Upper lobe of left lung (tissue), 4 donors: ENCODE results near the gene KLF3.

Experiments used
- CTCF ChIP-seq, 6 experiments: fragments of 450-650 bp in 4 of 6; fragments of 200-600 bp in 2 of 6; sonication (generic) in 2 of 6; IDR thresholded peaks; one replicate each; pipeline ENCODE4 v1.5.1; 2016 to 2019; ENCODE audit warnings: antibody characterized with exemption in 6 of 6
- EP300 ChIP-seq, 4 donors: sonication (generic); formaldehyde crosslinking; IDR thresholded peaks; one replicate each; pipeline ENCODE4 v1.5.1; 2017; ENCODE audit warnings: antibody characterized with exemption in 4 of 4, control low read depth in 2 of 4
- POLR2A ChIP-seq, 4 donors: fragments of 450-650 bp; IDR thresholded peaks; one replicate each; pipeline ENCODE4 v1.5.1; 2016 to 2017; ENCODE audit warnings: antibody characterized with exemption in 4 of 4, mild to moderate bottlenecking in 2 of 4
- POLR2AphosphoS5 ChIP-seq, 2 donors: sonication (generic); formaldehyde crosslinking; IDR thresholded peaks; one replicate each; pipeline ENCODE4 v1.5.1; 2017; ENCODE audit warnings: antibody characterized with exemption in 2 of 2

- TF ChIP-seq CTCF (IDR thresholded peaks at IDR 0.05), result no peak
- TF ChIP-seq POLR2A (IDR thresholded peaks at IDR 0.05), result no peak
- no peak for TF ChIP-seq POLR2AphosphoS5 (IDR thresholded peaks at IDR 0.05)
- no peak for TF ChIP-seq EP300 (IDR thresholded peaks at IDR 0.05)
These were observed 24.8 kb upstream of the KLF3 start for GRCh38 chr4:38639242-38639641.
